ENCODE data around the gene DNAAF3. TPM values are rescaled to one million over a fixed set of nuclear protein-coding genes. Genes with fewer than 3 reads are reported as not detected.
"Not testable (repeated sequence)": the region's sequence is repeated elsewhere in the genome, so short reads cannot be mapped to it uniquely, and the experiment has no call there.

DNAAF3 gene
- 2.8 and 3.2 TPM in 2 replicates for total RNA-seq (2014; rRNA removed; shearing (Covaris generic))
- polyA plus RNA-seq (2015; cell fraction: cytosol; rRNA removed), result 4.7 and 7.6 TPM in 2 replicates
- polyA plus RNA-seq (2015; cell fraction: nucleus; rRNA removed), result 13.5 and 25.9 TPM in 2 replicates

DNA sequence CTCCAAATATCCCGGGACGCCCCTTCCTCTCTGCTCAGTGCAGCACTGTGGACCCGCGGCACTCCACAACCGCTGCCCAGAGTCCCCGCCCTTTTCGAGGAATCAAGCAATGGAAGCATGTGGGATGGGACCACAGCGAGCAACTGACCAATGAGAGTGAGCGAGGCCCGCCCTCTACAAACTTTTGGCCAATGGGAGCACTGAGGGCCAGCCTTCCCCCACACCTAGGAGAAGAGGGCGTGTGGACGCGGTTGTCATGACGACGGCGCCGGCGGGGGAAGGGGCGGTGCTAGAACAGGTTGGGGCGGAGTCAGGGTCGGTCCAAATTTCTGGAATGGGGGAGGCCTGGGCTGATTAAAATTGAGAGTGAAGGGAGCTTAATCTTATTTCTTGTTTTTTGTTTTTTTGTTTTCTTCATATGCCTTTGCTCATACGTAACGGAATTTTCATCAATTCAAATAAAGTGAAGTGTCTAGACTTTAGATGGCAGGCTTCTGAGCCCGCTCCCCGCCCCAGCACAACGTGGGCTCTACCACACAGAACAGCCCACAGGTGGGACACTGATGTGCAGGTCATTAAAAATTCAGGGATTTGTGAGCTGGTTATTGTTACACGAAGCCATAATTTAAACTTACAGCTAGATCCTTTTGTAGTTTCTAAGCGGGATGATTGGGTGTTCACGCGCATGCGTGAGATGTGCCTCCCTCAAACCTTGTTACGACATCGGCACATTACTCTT, at the start of gene DNAAF3:
Gene DNAAF3, minus strand, starts transcription at position 84 of the 739 bp plus-strand sequence. CDS start 200 bp downstream, outside the sequence.
- DNase-seq (ENCODE audit: low read depth, low spot score), result peak; percentile 98
- in situ Hi-C loops (cut with HindIII; ENCODE audit: low pct_unique_long_range_greater_than_20kb, low sequenced_read_pairs), result no loop called here

DNA sequence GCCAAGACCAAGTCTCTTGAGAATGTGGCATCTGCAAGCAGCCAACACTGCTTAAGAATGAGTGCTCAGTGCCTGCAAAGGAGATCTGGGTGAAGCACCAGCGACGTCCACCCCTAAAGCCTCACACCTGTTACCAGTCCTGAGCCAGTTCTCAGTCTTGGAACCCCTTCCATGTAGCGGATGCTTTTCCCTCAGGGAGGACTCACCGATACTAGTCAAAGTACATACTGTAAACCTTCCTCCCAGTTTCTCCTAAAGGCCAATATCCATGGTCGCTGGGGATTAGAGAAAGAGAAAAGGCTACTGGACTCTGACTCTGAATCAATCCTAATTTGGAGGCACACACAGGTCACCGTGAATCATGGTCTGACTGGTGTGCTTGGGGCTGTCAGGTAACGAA, 47.1 kb upstream of the DNAAF3 start:
- DNase-seq (ENCODE audit: low read depth, low spot score), result no peak
- in situ Hi-C loops (cut with HindIII; ENCODE audit: low pct_unique_long_range_greater_than_20kb, low sequenced_read_pairs), result no loop called here

DNA sequence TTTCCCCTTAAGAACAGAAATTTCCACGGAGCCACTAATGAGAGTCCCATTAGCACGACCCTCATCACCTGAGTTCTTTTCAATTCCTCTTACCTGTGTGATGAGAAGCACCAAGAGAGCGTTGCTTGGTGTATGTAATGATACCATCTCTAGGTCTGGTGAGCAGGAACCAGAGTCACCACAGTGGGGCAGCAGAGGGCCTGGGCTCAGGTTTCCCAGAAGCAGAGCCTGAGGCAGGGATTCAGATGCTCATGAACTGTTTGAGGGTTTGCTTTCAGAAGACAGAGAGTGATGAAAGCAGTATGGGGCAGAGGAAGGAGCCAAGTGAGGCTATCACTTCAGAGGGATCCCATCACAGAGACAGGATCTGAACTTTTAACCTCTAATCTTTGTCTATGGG, 46.0 kb upstream of the DNAAF3 start:
- in situ Hi-C loops (cut with HindIII; ENCODE audit: low pct_unique_long_range_greater_than_20kb, low sequenced_read_pairs), result no loop called here
- DNase-seq (ENCODE audit: low read depth, low spot score), result peak; percentile 74

DNA sequence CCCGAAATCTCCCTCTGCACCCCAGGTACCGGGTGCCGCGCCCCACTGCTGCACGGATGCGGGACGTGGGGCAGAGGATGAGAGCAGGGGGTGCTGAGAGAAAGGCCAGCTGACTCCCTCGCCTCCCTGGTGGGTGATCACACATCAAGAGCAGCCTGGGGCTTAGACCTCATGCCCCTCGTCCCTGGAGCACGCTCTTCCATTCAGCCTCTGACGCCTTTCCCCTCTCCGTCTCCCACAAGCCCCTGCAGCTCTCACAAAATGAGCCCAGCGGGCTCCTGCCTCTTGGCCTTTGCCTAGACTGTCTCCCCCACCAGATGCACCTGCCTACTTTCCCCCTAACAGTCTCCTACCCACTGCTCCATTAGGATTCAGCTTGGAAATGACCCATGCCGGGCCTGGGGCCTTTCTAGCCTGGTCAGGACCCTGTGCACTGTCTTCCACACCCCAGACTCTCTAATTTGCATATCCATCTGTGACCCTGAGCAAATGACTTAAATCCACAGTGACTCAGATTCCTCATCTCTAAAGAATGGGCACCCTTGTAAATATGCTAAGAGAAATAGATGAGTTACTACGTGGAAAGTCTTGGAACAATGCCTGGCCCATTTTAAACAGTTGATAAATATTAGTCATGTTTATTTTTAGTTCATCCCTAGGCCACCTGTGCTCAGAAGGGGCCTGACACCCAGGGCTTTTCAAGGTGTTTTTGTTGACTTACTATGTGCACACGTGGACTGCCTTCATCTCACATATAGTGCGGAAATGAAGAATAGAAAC, 43.5 kb upstream of the DNAAF3 start:
- in situ Hi-C loops (cut with HindIII; ENCODE audit: low pct_unique_long_range_greater_than_20kb, low sequenced_read_pairs), result no loop called here
- no peak for DNase-seq (ENCODE audit: low read depth, low spot score)

DNA sequence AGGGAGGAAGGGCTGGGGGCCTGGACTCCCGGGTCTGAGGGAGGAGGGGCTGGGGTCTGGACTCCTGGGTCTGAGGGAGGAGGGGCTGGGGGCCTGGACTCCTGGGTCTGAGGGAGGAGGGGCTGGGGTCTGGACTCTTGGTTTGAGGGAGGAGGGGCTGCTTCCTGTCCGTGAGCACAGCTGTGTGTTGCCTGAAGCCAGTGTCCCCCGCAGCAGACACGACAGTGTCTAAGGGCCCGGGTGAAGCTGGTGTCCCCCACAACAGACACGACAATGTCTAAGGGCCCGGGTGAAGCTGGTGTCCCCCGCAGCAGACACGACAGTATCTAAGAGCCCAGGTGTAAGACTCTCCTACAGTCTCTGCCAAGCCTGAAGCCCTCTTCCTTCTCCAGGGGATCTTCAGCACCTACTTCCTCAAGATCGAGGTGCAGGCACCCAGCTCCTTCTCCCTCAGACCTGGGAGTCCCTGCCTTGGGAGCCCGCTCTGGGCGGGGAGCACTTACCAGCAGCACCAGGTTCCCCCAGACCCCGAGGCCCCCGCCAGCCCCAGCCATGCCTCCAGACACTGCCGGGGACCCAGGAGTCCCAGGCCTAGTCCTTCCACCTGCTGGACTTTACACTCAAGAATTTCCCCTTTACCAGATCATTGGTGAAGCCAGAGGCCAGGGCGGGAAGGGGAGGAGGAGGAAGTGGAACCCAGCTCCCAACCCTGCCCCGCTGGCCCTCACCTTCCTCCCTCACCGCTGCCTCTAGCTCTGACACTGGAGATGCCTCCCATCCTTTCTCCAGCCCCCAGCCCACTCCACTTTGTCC, 42.7 kb upstream of the DNAAF3 start, which contains the start of gene PTPRH:
Gene PTPRH, minus strand, starts transcription at position 622 of the 813 bp plus-strand sequence. Its CDS starts 68 bp downstream, at position 554.
- DNase-seq (ENCODE audit: low read depth, low spot score), result no peak
- in situ Hi-C loops (cut with HindIII; ENCODE audit: low pct_unique_long_range_greater_than_20kb, low sequenced_read_pairs), result no loop called here

DNA sequence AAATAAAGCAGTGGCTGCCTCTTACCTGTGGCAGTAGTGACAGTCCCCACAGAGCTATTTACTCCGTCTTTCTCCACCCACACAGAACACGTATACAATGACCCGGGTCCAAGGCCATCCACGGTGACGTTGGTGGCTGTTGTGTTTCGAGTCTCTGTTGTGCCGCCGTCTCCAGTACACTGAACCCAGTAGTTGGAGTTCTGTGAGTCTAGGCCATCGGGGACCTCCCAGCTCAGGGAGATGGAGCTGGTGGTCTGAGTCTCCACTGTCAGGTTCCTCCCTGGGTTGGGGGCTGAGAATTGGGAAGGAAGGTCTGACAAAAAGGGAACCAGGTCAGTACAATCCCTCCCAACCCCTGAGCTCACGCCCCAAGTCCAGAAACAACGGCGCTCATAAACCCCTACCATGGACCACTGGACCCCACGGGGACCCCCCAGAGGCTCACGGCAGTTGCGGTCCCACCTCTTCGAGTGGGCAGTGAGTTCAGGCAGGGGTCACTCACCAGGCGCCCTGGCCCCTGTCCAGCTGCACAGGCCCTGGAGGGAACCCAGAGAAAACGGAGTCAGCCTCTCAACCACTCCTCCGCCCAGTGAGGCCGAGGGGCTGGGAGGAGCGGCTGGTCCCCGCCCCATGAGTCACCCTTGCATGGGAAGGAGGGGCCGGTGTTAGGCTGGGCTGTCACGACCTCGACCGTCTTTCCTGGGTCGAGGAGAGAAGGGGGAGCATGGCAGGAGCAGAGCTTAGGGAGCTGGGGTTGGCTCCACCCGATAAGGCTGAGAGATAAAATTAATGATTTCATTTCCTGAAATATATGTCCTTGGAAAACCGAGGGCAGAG, 40.5 kb upstream of the DNAAF3 start:
- in situ Hi-C loops (cut with HindIII; ENCODE audit: low pct_unique_long_range_greater_than_20kb, low sequenced_read_pairs), result no loop called here
- DNase-seq (ENCODE audit: low read depth, low spot score), result peak; percentile 85

DNA sequence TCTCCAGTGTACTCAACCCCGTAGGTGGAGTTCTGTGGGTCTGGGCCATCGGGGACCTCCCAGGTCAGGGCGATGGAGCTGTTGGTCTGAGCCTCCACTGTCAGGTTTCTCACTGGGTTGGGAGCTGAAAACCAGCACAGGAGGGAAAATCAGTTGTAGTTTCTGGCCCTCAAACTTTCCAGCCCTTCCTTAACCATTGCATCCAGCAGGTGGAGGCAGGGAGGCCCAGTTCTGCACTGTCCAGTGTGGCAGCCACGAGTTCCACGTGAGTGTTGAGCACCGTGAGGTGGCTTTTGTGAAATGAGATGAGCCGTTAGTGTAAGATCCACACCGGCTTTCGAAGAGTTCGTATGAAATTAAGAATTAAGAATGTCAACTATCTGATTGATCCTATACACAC, 35.8 kb upstream of the DNAAF3 start:
- in situ Hi-C loops (cut with HindIII; ENCODE audit: low pct_unique_long_range_greater_than_20kb, low sequenced_read_pairs), result not testable (repeated sequence)
- peak; percentile 27 for DNase-seq (ENCODE audit: low read depth, low spot score)

DNA sequence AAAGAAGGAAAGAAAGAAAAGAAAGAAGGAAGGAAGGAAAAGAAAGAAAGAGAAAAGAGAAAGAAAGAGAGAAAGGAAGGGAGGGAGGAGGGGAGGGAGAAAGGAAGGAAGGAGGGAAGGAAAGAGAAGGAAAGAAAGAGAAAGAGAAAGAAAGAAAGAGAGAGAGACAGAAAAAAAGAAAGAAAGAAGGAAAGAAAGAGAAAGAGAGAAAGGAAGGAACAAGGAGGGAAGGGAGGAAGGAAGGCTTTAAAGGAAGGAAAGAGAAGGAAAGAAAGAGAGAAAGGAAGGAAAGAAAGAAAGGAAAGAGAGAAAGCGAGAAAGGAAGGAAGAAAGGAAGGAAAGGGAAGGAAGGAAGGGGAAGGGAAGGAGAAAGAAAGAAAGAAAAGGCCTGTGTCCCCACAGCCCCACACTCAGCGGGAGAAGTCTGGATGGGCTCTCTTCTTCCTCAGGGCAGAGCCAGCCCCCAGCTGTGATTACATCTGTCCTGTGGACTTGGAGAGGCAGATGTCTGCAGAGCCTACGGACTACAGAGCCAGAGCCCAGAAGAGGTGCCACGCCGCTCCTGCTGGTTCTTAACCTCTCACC, 33.3 kb upstream of the DNAAF3 start:
- no peak for DNase-seq (ENCODE audit: low read depth, low spot score)
- in situ Hi-C loops (cut with HindIII; ENCODE audit: low pct_unique_long_range_greater_than_20kb, low sequenced_read_pairs), result no loop called here

DNA sequence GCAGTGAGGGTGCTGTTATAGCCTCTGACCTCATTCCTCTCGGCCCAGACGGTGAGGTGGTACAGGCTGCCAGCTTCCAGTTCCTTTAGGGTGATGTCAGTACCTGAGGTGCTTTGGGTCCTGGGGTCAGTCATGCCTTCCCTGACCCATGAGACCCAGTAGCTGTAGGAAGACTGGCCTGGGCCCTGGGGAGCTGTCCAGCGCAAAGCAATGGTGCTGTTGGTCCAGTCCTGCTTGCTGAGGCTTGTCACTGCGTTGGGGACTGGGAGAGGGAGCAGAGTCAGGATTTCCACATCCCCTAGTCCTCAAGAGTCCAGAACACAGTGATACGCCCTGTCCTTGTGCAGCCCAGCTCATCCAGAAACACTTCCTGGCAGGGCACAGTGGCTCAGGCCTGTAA, 32.2 kb upstream of the DNAAF3 start:
- DNase-seq (ENCODE audit: low read depth, low spot score), result no peak
- in situ Hi-C loops (cut with HindIII; ENCODE audit: low pct_unique_long_range_greater_than_20kb, low sequenced_read_pairs), result no loop called here

DNA sequence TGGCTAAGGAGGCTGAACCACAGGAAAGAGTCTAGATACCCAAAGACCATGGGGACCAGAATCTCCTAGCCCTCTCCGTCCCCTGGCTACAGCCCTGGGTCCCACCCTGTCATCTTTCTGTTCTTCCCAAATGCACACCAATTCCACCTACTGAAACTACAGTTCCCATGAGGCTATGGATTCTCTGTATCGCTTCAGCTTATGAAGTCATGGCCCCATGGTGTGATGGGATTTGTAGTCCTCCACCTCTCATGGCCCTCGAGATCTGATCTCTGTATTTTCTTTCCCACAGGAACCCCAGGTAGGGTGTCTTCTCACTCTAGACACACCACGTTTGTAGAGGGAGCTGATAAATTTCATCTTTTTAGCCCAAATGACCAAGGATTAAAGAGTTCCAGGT, 31.1 kb upstream of the DNAAF3 start:
- peak; percentile 48 for DNase-seq (ENCODE audit: low read depth, low spot score)
- in situ Hi-C loops (cut with HindIII; ENCODE audit: low pct_unique_long_range_greater_than_20kb, low sequenced_read_pairs), result no loop called here

DNA sequence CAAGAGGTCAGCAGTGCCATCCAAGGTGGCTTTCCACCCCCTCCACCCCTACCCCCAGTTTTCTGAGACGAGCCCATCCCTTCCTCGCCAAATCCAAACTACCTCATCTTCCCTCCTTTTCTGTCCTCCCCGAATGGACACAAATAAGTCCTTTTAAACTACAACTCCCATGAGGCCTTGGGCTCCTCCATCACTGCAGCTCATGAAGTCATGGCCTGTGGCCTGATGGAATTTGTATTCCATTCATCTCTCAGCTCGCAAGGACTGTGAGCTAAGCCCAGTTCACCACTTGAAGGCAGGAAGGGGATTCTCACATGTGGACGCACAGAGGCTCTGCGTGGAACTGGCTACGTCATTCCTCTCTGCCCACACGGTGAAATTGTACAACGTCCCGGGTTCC, 30.4 kb upstream of the DNAAF3 start:
- in situ Hi-C loops (cut with HindIII; ENCODE audit: low pct_unique_long_range_greater_than_20kb, low sequenced_read_pairs), result no loop called here
- DNase-seq (ENCODE audit: low read depth, low spot score), result peak; percentile 42

DNA sequence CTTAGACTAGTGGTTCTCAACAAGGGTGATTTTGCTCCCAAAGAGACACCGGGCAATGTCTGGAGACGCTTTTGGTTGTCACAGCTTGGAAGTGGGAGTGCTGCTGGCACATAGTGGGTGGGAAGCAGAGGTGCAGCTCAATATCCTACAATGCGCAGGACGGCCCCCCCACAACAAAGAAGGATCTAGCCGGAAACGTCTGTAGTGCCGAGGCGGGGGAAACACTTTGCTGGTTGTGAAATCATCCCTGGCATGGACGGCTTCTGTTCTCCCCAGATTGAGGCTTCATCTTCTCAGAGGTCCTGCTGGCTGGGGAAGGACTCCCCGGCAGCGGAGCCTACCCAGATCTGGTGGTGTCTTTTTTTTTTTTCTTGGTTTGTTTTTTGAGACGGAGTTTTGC, 27.1 kb upstream of the DNAAF3 start:
- no peak for DNase-seq (ENCODE audit: low read depth, low spot score)
- in situ Hi-C loops (cut with HindIII; ENCODE audit: low pct_unique_long_range_greater_than_20kb, low sequenced_read_pairs), result no loop called here

DNA sequence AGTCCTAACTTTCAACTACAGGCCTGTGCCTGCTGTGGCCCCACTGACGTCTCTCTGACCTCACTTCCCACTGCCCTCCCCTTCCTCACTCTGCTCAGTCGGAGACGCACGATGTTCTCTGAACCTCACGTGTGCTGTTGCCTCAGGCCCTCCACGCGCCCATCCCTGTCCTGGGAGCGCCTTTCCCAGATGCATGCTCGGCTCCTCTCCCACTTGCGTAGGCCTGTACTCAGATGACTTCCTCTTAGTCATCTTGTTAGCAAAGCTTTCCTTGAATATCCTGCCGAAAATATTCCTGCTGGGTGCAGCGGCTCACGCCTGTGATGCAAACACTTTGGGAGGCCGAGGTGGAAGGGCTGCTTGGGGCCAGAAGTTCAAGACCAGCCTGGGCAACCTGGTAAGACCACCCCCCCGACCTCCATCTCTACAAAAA, 23.0 kb upstream of the DNAAF3 start:
- peak; percentile 99 for DNase-seq (ENCODE audit: low read depth, low spot score)
- in situ Hi-C loops (cut with HindIII; ENCODE audit: low pct_unique_long_range_greater_than_20kb, low sequenced_read_pairs), result no loop called here

DNA sequence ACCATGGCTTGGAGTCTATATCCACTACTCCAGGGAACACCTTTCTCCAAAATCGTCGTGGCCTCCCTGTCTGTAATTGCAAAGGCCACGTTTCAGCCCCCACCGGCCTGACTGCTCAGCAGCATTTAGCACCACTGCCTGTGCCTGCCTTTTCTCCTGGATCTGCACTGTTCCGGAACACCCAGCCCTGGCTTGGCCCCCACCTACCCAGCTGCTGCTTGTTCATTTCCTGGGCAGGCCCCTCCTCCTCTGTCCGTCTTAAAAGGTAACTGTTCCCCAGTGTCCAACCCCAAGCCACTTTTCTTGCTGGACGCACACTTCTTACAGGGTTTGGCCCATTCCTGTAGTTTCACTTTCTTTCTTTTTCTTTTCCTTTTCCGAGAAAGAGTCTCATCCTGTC, 22.2 kb upstream of the DNAAF3 start:
- peak; percentile 54 for DNase-seq (ENCODE audit: low read depth, low spot score)
- in situ Hi-C loops (cut with HindIII; ENCODE audit: low pct_unique_long_range_greater_than_20kb, low sequenced_read_pairs), result no loop called here

DNA sequence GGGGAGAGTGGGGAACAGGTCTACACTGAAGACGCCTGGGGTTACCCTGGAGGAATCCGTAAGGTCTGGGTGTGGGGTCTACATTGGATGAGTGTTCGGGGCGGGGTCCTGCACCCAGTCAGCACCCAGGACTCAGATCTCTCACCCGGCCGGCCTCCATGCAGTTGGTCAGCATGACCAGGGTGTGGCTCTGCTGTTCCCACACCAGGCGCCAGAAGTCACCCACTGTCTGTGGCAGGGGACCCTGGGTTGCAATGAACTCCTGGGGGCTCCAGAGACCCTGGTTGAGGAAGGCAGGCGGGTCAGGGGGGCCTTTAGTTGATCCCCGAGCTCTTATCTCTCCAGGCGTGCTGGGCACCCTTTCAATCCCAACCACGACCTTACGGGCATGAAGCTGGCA, 19.7 kb upstream of the DNAAF3 start:
- in situ Hi-C loops (cut with HindIII; ENCODE audit: low pct_unique_long_range_greater_than_20kb, low sequenced_read_pairs), result no loop called here
- no peak for DNase-seq (ENCODE audit: low read depth, low spot score)

DNA sequence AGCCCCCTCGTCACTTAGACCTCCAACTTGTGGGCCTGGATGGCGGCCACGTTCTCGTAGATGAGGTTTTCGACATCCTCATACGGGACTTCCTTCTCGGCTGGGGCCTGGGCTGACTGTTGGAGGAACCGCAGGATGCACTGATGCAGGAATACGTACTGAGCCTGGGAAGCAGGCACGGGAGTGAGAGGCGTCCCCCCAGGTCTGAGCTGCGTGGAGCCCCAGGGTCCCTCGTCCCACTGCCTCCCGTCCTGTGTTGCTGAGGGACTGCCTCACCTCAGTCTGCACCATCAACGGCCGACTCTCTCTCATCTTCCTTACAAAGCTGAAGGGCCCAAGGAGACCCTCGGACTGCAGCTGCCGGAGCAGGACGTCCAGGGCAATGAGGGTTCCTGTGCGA, 15.3 kb upstream of the DNAAF3 start:
- in situ Hi-C loops (cut with HindIII; ENCODE audit: low pct_unique_long_range_greater_than_20kb, low sequenced_read_pairs), result no loop called here
- DNase-seq (ENCODE audit: low read depth, low spot score), result no peak
